ENCODE data around the gene WDFY4. TPM values are rescaled to one million over a fixed set of nuclear protein-coding genes. Genes with fewer than 3 reads are reported as not detected.

WDFY4 gene
- total and polyA plus RNA-seq, 2 of the 4 experiments (the other 2 are of a cell fraction) = not detected

- no peak overlapping the region for H2BK5ac ChIP-seq (ENCODE audit: low read depth, low read length, poor library complexity, severe bottlenecking)
- no peak overlapping the region for H2BK15ac ChIP-seq (ENCODE audit: low read depth, low read length)
- no peak overlapping the region for H4K8ac ChIP-seq (ENCODE audit: low read depth in 2 of 2, low read length in 2 of 2)
- H2AK9ac ChIP-seq (replicated peaks; ENCODE audit: low read depth, low read length, poor library complexity) = no peak overlapping the region
- no peak overlapping the region for H3K4me3 ChIP-seq (ENCODE audit: insufficient read depth, low read depth, low read length)
- ChIA-PET POLR2A (ENCODE audit: unreplicated experiment) (no interaction called here), CTCF (interaction anchor here (0.7 kb wide), 1 partner anchor 12 kb away, joined by 5 read pairs; no protein-coding TSS in a partner anchor)
- in situ Hi-C loops (cut with MboI; ENCODE audit: low sequenced_read_pairs) = no loop called here
- no peak overlapping the region for H3K18ac ChIP-seq (ENCODE audit: low read depth, low read length)
- no peak for ATAC-seq (ENCODE audit: low read depth)
- no peak overlapping the region for H3K27ac ChIP-seq (ENCODE audit: insufficient read depth, low read length)
- no peak overlapping the region for H3K56ac ChIP-seq (ENCODE audit: extremely low read depth, insufficient read depth, low read length)
- peaks cover 15% of the 10 kb centered on the region for H3K27me3 ChIP-seq (ENCODE audit: control insufficient read depth, insufficient read depth, low read length)
- H3K9ac ChIP-seq (ENCODE audit: low read depth, low read length) = no peak overlapping the region
- no peak overlapping the region for H4K5ac ChIP-seq (ENCODE audit: low read depth, low read length)
- no peaks in the 10 kb centered on the region for H3K36me3 ChIP-seq (ENCODE audit: control insufficient read depth, insufficient read depth, low read length)
- dilution Hi-C loops (cut with HindIII; ENCODE audit: low sequenced_read_pairs, unreplicated experiment) = no loop called here
- H2AFZ ChIP-seq (replicated peaks; ENCODE audit: low read length, poor library complexity) = no peak overlapping the region
- TF ChIP-seq ELK1 (IDR thresholded peaks at IDR 0.05; ENCODE audit: borderline replicate concordance, low read depth, low read length) (no peak), CEBPB (IDR thresholded peaks at IDR 0.05; ENCODE audit: low read depth, low read length) (no peak), USF2 (IDR thresholded peaks at IDR 0.05; ENCODE audit: low read depth, low read length) (no peak), BHLHE40 (IDR thresholded peaks at IDR 0.05; ENCODE audit: low read depth, low read length) (no peak), RAD21 (IDR thresholded peaks at IDR 0.05; ENCODE audit: low read length) (no peak), MAZ (IDR thresholded peaks at IDR 0.05; ENCODE audit: borderline replicate concordance, low read depth, low read length) (no peak), FOS (IDR thresholded peaks at IDR 0.05; ENCODE audit: low read depth, low read length) (no peak), MAFK (IDR thresholded peaks at IDR 0.05; ENCODE audit: low read depth, low read length) (no peak), MXI1 (IDR thresholded peaks at IDR 0.05; ENCODE audit: borderline replicate concordance, low read depth, low read length) (no peak), RFX5 (IDR thresholded peaks at IDR 0.05; ENCODE audit: low read depth, low read length) (no peak), POLR2A (IDR thresholded peaks at IDR 0.05; ENCODE audit: low read depth, low read length) (no peak), SMC3 (IDR thresholded peaks at IDR 0.05; ENCODE audit: low read depth, low read length) (no peak), CHD1 (IDR thresholded peaks at IDR 0.05; ENCODE audit: low read depth, low read length) (no peak), RCOR1 (IDR thresholded peaks at IDR 0.05; ENCODE audit: insufficient replicate concordance, low read length) (no peak), NFE2L2 (IDR thresholded peaks at IDR 0.05; ENCODE audit: low read depth, low read length) (no peak)
- TF ChIP-seq, protein P1, sequence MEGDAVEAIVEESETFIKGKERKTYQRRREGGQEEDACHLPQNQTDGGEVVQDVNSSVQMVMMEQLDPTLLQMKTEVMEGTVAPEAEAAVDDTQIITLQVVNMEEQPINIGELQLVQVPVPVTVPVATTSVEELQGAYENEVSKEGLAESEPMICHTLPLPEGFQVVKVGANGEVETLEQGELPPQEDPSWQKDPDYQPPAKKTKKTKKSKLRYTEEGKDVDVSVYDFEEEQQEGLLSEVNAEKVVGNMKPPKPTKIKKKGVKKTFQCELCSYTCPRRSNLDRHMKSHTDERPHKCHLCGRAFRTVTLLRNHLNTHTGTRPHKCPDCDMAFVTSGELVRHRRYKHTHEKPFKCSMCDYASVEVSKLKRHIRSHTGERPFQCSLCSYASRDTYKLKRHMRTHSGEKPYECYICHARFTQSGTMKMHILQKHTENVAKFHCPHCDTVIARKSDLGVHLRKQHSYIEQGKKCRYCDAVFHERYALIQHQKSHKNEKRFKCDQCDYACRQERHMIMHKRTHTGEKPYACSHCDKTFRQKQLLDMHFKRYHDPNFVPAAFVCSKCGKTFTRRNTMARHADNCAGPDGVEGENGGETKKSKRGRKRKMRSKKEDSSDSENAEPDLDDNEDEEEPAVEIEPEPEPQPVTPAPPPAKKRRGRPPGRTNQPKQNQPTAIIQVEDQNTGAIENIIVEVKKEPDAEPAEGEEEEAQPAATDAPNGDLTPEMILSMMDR (conservative IDR thresholded peaks at IDR 0.05; ENCODE audit: low read depth, low read length) = no peak
- H3K4me1 ChIP-seq (ENCODE audit: control insufficient read depth, insufficient read depth, low read length) = no peaks in the 10 kb centered on the region
- H3K14ac ChIP-seq (replicated peaks; ENCODE audit: low read depth, low read length) = no peak overlapping the region
- H2AK5ac ChIP-seq (ENCODE audit: low read depth, low read length) = no peak overlapping the region
- no peak overlapping the region for H4K91ac ChIP-seq (ENCODE audit: insufficient read depth, low read depth, low read length)
- no peak for DNase-seq
- H3K79me1 ChIP-seq (ENCODE audit: low read depth in 1 of 2, low read length in 2 of 2) = no peaks in the 10 kb centered on the region
- H3K4ac ChIP-seq (ENCODE audit: low read depth, low read length) = no peak overlapping the region
- no peak overlapping the region for H2BK120ac ChIP-seq (ENCODE audit: low read depth, low read length)
- no TSS peak for BruUV-seq (replicated peaks)
- no peaks in the 10 kb centered on the region for H3K9me1 ChIP-seq (ENCODE audit: insufficient read depth, low read length)
- no peaks in the 10 kb centered on the region for H3K9me3 ChIP-seq (ENCODE audit: control insufficient read depth, insufficient read depth, low read length)
- intact Hi-C loops (cut with micrococcal nuclease) = loop anchor here (10.0 kb wide), 1 partner anchor 306 kb away; no protein-coding TSS in a partner anchor
- H3K4me2 ChIP-seq (ENCODE audit: low read depth, low read length) = no peak overlapping the region
- no peaks in the 10 kb centered on the region for H4K20me1 ChIP-seq (ENCODE audit: insufficient read depth, low read length)
- H3K23ac ChIP-seq (ENCODE audit: low read depth, low read length) = no peak overlapping the region
- WGBS, 2 experiments (ENCODE audit: extremely low coverage in 2 of 2, insufficient read length in 1 of 2) = no CpG with 5 or more reads among the region's 4 CpGs
- H2BK20ac ChIP-seq (ENCODE audit: low read depth, low read length) = no peak overlapping the region
These were observed 286.0 kb downstream of the WDFY4 start for GRCh38 chr10:48970654-48971053.

Data from IMR-90 (cell line).